Psoas muscle (tissue), 8 donors: ENCODE results near the gene HDAC8. TPM values are rescaled to one million over a fixed set of nuclear protein-coding genes. Genes with fewer than 3 reads are reported as not detected.
"Not testable (repeated sequence)": the region's sequence is repeated elsewhere in the genome, so short reads cannot be mapped to it uniquely, and the experiment has no call there.

ENCODE experiments used
- ATAC-seq, 4 donors: fragments of 200-7000 bp; cut with Tn5 transposase; one replicate each; pipeline ENCODE4 v1.9.1; 2020; ENCODE audit warnings: moderate library complexity in 3 of 4, mild to moderate bottlenecking in 2 of 4
- DNase-seq, 2 donors: peaks; one replicate each; pipeline ENCODE4 v3.0.0-alpha.2; 2020
- H3K27ac ChIP-seq: fragments of 200-600 bp; one replicate; pipeline ENCODE4 v1.8.0; 2022
- H3K27me3 ChIP-seq, 3 donors: fragments of 200-600 bp in 1 of 3; one replicate each; pipeline versions ENCODE4 v1.6.1 to v1.8.0; 2013 to 2022; ENCODE audit warnings: low read length in 2 of 3, mild to moderate bottlenecking in 2 of 3, moderate library complexity in 1 of 3; ENCODE audit not compliant: insufficient read depth in 3 of 3
- H3K36me3 ChIP-seq, 2 donors: fragments of 200-600 bp in 1 of 2; one replicate each; pipeline versions ENCODE4 v1.6.1 to v1.8.0; 2013 to 2022; ENCODE audit warnings: low read depth in 1 of 2, mild to moderate bottlenecking in 1 of 2, moderate library complexity in 1 of 2; ENCODE audit not compliant: insufficient read depth in 1 of 2
- H3K4me1 ChIP-seq: fragments of 200-600 bp; one replicate; pipeline ENCODE4 v1.8.0; 2022
- H3K4me3 ChIP-seq: fragments of 200-600 bp; one replicate; pipeline ENCODE4 v1.8.0; 2022; ENCODE audit warnings: mild to moderate bottlenecking
- H3K9me3 ChIP-seq: fragments of 200-600 bp; one replicate; pipeline ENCODE4 v1.8.0; 2022
- CTCF ChIP-seq: fragments of 200-600 bp; IDR thresholded peaks from one replicate; pipeline ENCODE4 v1.8.0; 2022; ENCODE audit warnings: antibody characterized with exemption
- WGBS, 3 donors: extraction: QIAGEN DNeasy Blood & Tissue Kit; methylation state at CpG; one replicate each; pipeline versions ENCODE4 v1.1.6 to v1.1.7; 2013; 5-methylcytosine and 5-hydroxymethylcytosine counted together
- intact Hi-C, 2 donors: fragments of 100-400 bp; cut with DNase I; formaldehyde crosslinking; loops; one replicate each; pipeline versions ENCODE4 v1.11.0 to v1.14.2; 2022
- polyA plus RNA-seq, 3 donors: library from polyadenylated mRNA; stranded (reverse); fragments of 200-250 nt; gene quantifications; one replicate each; pipeline ENCODE4 v1.2.3, GENCODE V29; 2013
- total RNA-seq, 4 donors: library from RNA; stranded (reverse); fragmentation: NEBNext Ultra II Directional in 2 of 4; extraction: Animal tissue kit (Norgen Biotek cat#: 25700) in 2 of 4; gene quantifications; one replicate each; pipeline versions ENCODE4 v1.2.1 to v1.2.4, GENCODE V29; 2021 to 2023
- donor health status: healthy with polysubstance abuse.
- donor health status: DM: no; HTN: no; CAD: no; lungs with moderate emphysema.
- donor health status: Bipolar disorder and iron deficiency.
- donor health status: healthy.
- donor health status: DM: yes; HTN: yes; CAD: no.
- donor health status: DM: no; HTN: no; CAD: no.
- donor health status: DM: no; HTN: no; CAD: no.
- donor health status: DM: yes; HTN: yes; CAD: no.

Gene HDAC8
- total and polyA plus RNA-seq, 7 donors: 5.8 to 17.5 (median 10.8) TPM

GRCh38 chrX:72566448-72566847 lies 6.2 kb downstream of the HDAC8 start:
- TF ChIP-seq CTCF: no peak
- Histone ChIP-seq H3K27ac (no peak overlapping the region), H3K4me1 (no peaks in the 10 kb centered on the region), H3K27me3 (no peaks in the 10 kb centered on the region), H3K9me3 (no peaks in the 10 kb centered on the region), H3K36me3 (peaks cover 0 to 62% of the 10 kb centered on the region in 2 donors), H3K4me3 (no peak overlapping the region)
- ATAC-seq (no peak), DNase-seq (no peak)
- intact Hi-C loops: no loop called here
- 82 to 88% (median 86%) methylated on average over 2 of the region's 2 CpGs for WGBS, 3 donors

GRCh38 chrX:72559655-72560054 lies 13.0 kb downstream of the HDAC8 start:
- H3K9me3 ChIP-seq, H3K27ac ChIP-seq, ATAC-seq, H3K4me1 ChIP-seq, intact Hi-C loops, H3K27me3 ChIP-seq, DNase-seq, H3K4me3 ChIP-seq: not testable (repeated sequence)
- H3K36me3 ChIP-seq: peaks cover 0 to 12% of the 10 kb centered on the region in 2 donors
- 95 to 100% (median 96%) methylated on average over 3 to 27 of the region's 28 CpGs for WGBS, 3 donors

GRCh38 chrX:72554448-72555140 lies 18.0 kb downstream of the HDAC8 start:
- WGBS, 3 donors: 63 to 88% (median 66%) methylated on average over 5 to 16 of the region's 16 CpGs
- Histone ChIP-seq H3K36me3 (no peaks in the 10 kb centered on the region), H3K27ac (no peak overlapping the region), H3K4me1 (no peaks in the 10 kb centered on the region), H3K9me3 (no peaks in the 10 kb centered on the region), H3K4me3 (no peak overlapping the region), H3K27me3 (peaks cover 0 to 4% (median 0%) of the 10 kb centered on the region in 3 donors)
- peak in 1 of 4 donors; percentile 31 for ATAC-seq
- intact Hi-C loops: no loop called here
- no peak for DNase-seq
- no peak for TF ChIP-seq CTCF

- DNase-seq: not testable (repeated sequence)
- ATAC-seq: peak; percentile 51 to 79 (median 67)
- 63 to 68% (median 66%) methylated on average over 5 to 6 of the region's 6 CpGs for WGBS, 3 donors
Measured at GRCh38 chrX:72552443-72552842, 20.2 kb downstream of the HDAC8 start.

GRCh38 chrX:72545990-72546389 lies 26.7 kb downstream of the HDAC8 start:
- intact Hi-C loops: loop anchor here (10.0 kb wide), 3 partner anchors 151 to 301 kb away; partner anchors contain the start of gene CITED1 (in 1 of the 2)
- no peak for TF ChIP-seq CTCF
- DNase-seq: no peak
- H3K9me3 ChIP-seq: no peaks in the 10 kb centered on the region
- no peaks in the 10 kb centered on the region for H3K36me3 ChIP-seq
- H3K27me3 ChIP-seq: no peaks in the 10 kb centered on the region
- H3K27ac ChIP-seq: no peak overlapping the region
- ATAC-seq: no peak
- H3K4me3 ChIP-seq: no peak overlapping the region
- H3K4me1 ChIP-seq: no peaks in the 10 kb centered on the region

More at GRCh38 chrX:72552443-72552842, 20.2 kb downstream of the HDAC8 start:
- H3K27ac ChIP-seq, intact Hi-C loops, H3K36me3 ChIP-seq, H3K27me3 ChIP-seq, H3K4me3 ChIP-seq, H3K9me3 ChIP-seq, H3K4me1 ChIP-seq: not testable (repeated sequence)
